Suprapubic skin (tissue), 4 donors: ENCODE measurements around the gene CCDC174.

Experiments
- CTCF ChIP-seq, 2 donors: fragments of 200-600 bp in 1 of 2; fragments of 450-650 bp in 1 of 2; sonication (generic) in 1 of 2; IDR thresholded peaks; one replicate each; pipeline ENCODE4 v1.5.1; 2016 to 2019; ENCODE audit warnings: antibody characterized with exemption in 2 of 2, mild to moderate bottlenecking in 1 of 2, moderate library complexity in 1 of 2
- EP300 ChIP-seq: sonication (generic); formaldehyde crosslinking; IDR thresholded peaks from one replicate; pipeline ENCODE4 v1.6.1; 2017; ENCODE audit warnings: antibody characterized with exemption
- POLR2A ChIP-seq, 2 donors: fragments of 450-650 bp; IDR thresholded peaks; one replicate each; pipeline ENCODE4 v1.6.1; 2017; ENCODE audit warnings: antibody characterized with exemption in 2 of 2, mild to moderate bottlenecking in 2 of 2, moderate library complexity in 2 of 2
- POLR2AphosphoS5 ChIP-seq, 3 donors: sonication (generic); formaldehyde crosslinking; IDR thresholded peaks; one replicate each; pipeline ENCODE4 v1.6.1; 2017; ENCODE audit warnings: antibody characterized with exemption in 3 of 3

- TF ChIP-seq EP300 (no peak), POLR2A (IDR thresholded peaks at IDR 0.05) (no peak), CTCF (IDR thresholded peaks at IDR 0.05) (no peak), POLR2AphosphoS5 (IDR thresholded peaks at IDR 0.05) (no peak)
These were observed 31.1 kb upstream of the CCDC174 start for GRCh38 chr3:14620512-14620911.
